Hepatocyte (in vitro differentiated cells): ENCODE results near the gene PABPN1L.

Source experiments
- CTCF ChIP-seq: fragments of 200-600 bp; sonication (generic); IDR thresholded peaks from 2 replicates; pipeline ENCODE4 v1.5.1; 2016; ENCODE audit warnings: antibody characterized with exemption, mild to moderate bottlenecking; ENCODE audit not compliant: poor library complexity
- EZH2 ChIP-seq: fragments of 200-600 bp; sonication (generic); IDR thresholded peaks from 2 replicates; pipeline ENCODE4 v1.6.1; 2016; ENCODE audit warnings: antibody characterized with exemption, mild to moderate bottlenecking, borderline replicate concordance
- EZH2phosphoT487 ChIP-seq: fragments of 200-600 bp; sonication (generic); IDR thresholded peaks from one replicate; pipeline ENCODE4 v1.6.1; 2018; ENCODE audit warnings: antibody characterized with exemption, mild to moderate bottlenecking, low read depth, moderate library complexity; ENCODE audit not compliant: unreplicated experiment, severe bottlenecking

GRCh38 chr16:88851616-88852015 is 14.8 kb downstream of the PABPN1L start:
- TF ChIP-seq CTCF (no peak), EZH2 (no peak), EZH2phosphoT487 (no peak)
